ENCODE data around the gene MAP3K5. TPM values are rescaled to one million over a fixed set of nuclear protein-coding genes. Genes with fewer than 3 reads are reported as not detected.

MAP3K5 gene
- total and polyA plus RNA-seq, 2 of the 8 experiments (the other 6 are each of a cell fraction or from before 2014, with no cell fraction given): 0.63 to 2.6 TPM

- H3K27me3 ChIP-seq (replicated peaks in 1 of 4; ENCODE audit: control insufficient read depth in 3 of 4, extremely low read depth in 1 of 4, insufficient read depth in 3 of 4, low read length in 3 of 4): no peaks in the 10 kb centered on the region
- no peaks in the 10 kb centered on the region for H3K79me1 ChIP-seq (ENCODE audit: low read depth, low read length)
- 92% methylated on average over 4 of the region's 4 CpGs; no CpG with 5 or more reads in 1 of the 2 experiments for WGBS, 2 experiments (ENCODE audit: extremely low coverage in 1 of 2, insufficient coverage in 1 of 2, insufficient read length in 1 of 2, insufficient replicate concordance in 2 of 2, low coverage in 1 of 2, low lambda C conversion rate in 2 of 2, missing lambda C conversion rate in 1 of 2)
- no peaks in the 10 kb centered on the region for H3K23me2 ChIP-seq (ENCODE audit: low read depth, low read length)
- H3K9ac ChIP-seq (replicated peaks in 1 of 4; ENCODE audit: extremely low read depth in 1 of 4, low read depth in 3 of 4, low read length in 3 of 4): no peak overlapping the region
- no peak overlapping the region for H4K8ac ChIP-seq (ENCODE audit: extremely low read depth, insufficient read depth, low read length)
- H3K4me2 ChIP-seq (ENCODE audit: insufficient read depth in 1 of 2, low read depth in 2 of 2, low read length in 2 of 2): no peak overlapping the region
- DNase-seq (ENCODE audit: low read depth in 1 of 2, low spot score in 2 of 2) (no peak), FAIRE-seq (no peak)
- no peak overlapping the region for H4K5ac ChIP-seq (ENCODE audit: insufficient read length, low read depth, low read length)
- H3K36me3 ChIP-seq (ENCODE audit: control insufficient read depth in 2 of 4, insufficient read depth in 4 of 4, low read length in 3 of 4): no peaks in the 10 kb centered on the region
- no peak overlapping the region for H2AK5ac ChIP-seq (ENCODE audit: low read depth, low read length)
- no peak overlapping the region for H3K14ac ChIP-seq (ENCODE audit: insufficient read length)
- no peaks in the 10 kb centered on the region for H4K20me1 ChIP-seq (replicated peaks in 1 of 2; ENCODE audit: control insufficient read depth in 1 of 2, insufficient read depth in 2 of 2, low read length in 2 of 2)
- no peak for TF ChIP-seq SP2 (IDR thresholded peaks at IDR 0.05; ENCODE audit: low read length)
- no peak for TF ChIP-seq YY1 (IDR thresholded peaks at IDR 0.05; ENCODE audit: low read depth, low read length)
- TF ChIP-seq MAFK (IDR thresholded peaks at IDR 0.05; ENCODE audit: low read depth, low read length): no peak
- TF ChIP-seq SIRT6 (IDR thresholded peaks at IDR 0.05; ENCODE audit: low read length): no peak
- TF ChIP-seq, protein P1, sequence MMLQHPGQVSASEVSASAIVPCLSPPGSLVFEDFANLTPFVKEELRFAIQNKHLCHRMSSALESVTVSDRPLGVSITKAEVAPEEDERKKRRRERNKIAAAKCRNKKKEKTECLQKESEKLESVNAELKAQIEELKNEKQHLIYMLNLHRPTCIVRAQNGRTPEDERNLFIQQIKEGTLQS (IDR thresholded peaks at IDR 0.05; ENCODE audit: insufficient read depth, low read depth, low read length): no peak
- no peak for TF ChIP-seq TEAD4 (IDR thresholded peaks at IDR 0.05; ENCODE audit: low read depth, low read length)
- no peak for TF ChIP-seq RFX5 (IDR thresholded peaks at IDR 0.05; ENCODE audit: borderline replicate concordance, low read depth, low read length)
- no peak for TF ChIP-seq JUN (IDR thresholded peaks at IDR 0.05; ENCODE audit: low read depth, low read length)
- TF ChIP-seq CHD2 (IDR thresholded peaks at IDR 0.05; ENCODE audit: low read length): no peak
- TF ChIP-seq TAF7 (optimal IDR thresholded peaks at IDR 0.05; ENCODE audit: borderline replicate concordance, low read depth, low read length): no peak
- TF ChIP-seq EGR1 (IDR thresholded peaks at IDR 0.05; ENCODE audit: borderline replicate concordance, low read depth, low read length): no peak
- TF ChIP-seq, protein P2, sequence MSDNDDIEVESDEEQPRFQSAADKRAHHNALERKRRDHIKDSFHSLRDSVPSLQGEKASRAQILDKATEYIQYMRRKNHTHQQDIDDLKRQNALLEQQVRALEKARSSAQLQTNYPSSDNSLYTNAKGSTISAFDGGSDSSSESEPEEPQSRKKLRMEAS (IDR thresholded peaks at IDR 0.05): no peak
- TF ChIP-seq KDM1A (IDR thresholded peaks at IDR 0.05; ENCODE audit: borderline replicate concordance, low read length): no peak
- TF ChIP-seq, protein P3, sequence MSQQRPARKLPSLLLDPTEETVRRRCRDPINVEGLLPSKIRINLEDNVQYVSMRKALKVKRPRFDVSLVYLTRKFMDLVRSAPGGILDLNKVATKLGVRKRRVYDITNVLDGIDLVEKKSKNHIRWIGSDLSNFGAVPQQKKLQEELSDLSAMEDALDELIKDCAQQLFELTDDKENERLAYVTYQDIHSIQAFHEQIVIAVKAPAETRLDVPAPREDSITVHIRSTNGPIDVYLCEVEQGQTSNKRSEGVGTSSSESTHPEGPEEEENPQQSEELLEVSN (IDR thresholded peaks at IDR 0.05): no peak
- no peaks in the 10 kb centered on the region for H3K9me3 ChIP-seq (ENCODE audit: insufficient read depth in 2 of 2, low read depth in 1 of 2, low read length in 1 of 2)
- ChIA-PET CTCF (ENCODE audit: partially characterized antibody) (interaction anchor here (0.7 to 6.0 kb wide), 79 partner anchors 8 to 1155 kb away, joined by 3 to 99 read pairs (median 4); partner anchors contain the start of genes MAP3K5 and SLC35D3), POLR2A (ENCODE audit: partially characterized antibody) (interaction anchor here (0.6 to 1.8 kb wide), 3 partner anchors 70 to 355 kb away, joined by 3 to 6 read pairs (median 3); partner anchors contain the start of genes BCLAF1 and MAP3K5)
- no peak overlapping the region for H2BK20ac ChIP-seq (ENCODE audit: low read length)
- H3K79me2 ChIP-seq (ENCODE audit: control insufficient read depth in 1 of 2, insufficient read depth in 2 of 2, low read length in 2 of 2): no peaks in the 10 kb centered on the region
- H3K27ac ChIP-seq (ENCODE audit: low read depth, low read length): no peak overlapping the region
- H3K4ac ChIP-seq (replicated peaks; ENCODE audit: insufficient read length, low read depth, low read length): no peak overlapping the region
- H3K4me3 ChIP-seq (ENCODE audit: extremely low read depth in 1 of 4, insufficient read depth in 2 of 4, low read depth in 3 of 4, low read length in 4 of 4): no peak overlapping the region
- no peak overlapping the region for H3K23ac ChIP-seq (ENCODE audit: insufficient read length)
- peaks cover 0 to 8% (median 1%) of the 10 kb centered on the region in 4 experiments; a peak in 2 of 7 replicates for H3K4me1 ChIP-seq (replicated peaks in 1 of 4; ENCODE audit: control insufficient read depth in 3 of 4, insufficient read depth in 4 of 4, low read length in 3 of 4)
- H3K18ac ChIP-seq (ENCODE audit: extremely low read depth, low read length): no peak overlapping the region
- H4K91ac ChIP-seq (replicated peaks; ENCODE audit: insufficient read length, low read length): no peak overlapping the region
- H2BK5ac ChIP-seq (ENCODE audit: low read depth, low read length): no peak overlapping the region
- H2AFZ ChIP-seq (ENCODE audit: low read length): no peak overlapping the region
- H2BK15ac ChIP-seq (ENCODE audit: low read length): no peak overlapping the region
- H3K56ac ChIP-seq (replicated peaks; ENCODE audit: insufficient read length, low read depth, low read length): no peak overlapping the region
- no peak overlapping the region for H2BK12ac ChIP-seq (ENCODE audit: low read depth, low read length)
- no peak overlapping the region for H2BK120ac ChIP-seq (replicated peaks; ENCODE audit: low read depth, low read length)
Measured at GRCh38 chr6:136644597-136644952, 147.7 kb downstream of the MAP3K5 start.

All from H1 (cell line).